ENCODE data around the gene FN1. TPM values are rescaled to one million over a fixed set of nuclear protein-coding genes. Genes with fewer than 3 reads are reported as not detected.
"Not testable (repeated sequence)": the region's sequence is repeated elsewhere in the genome, so short reads cannot be mapped to it uniquely, and the experiment has no call there.

FN1 gene
- total RNA-seq, 3 donors from 2014 or later, result 3.0 to 4.6 (median 3.9) TPM

DNA sequence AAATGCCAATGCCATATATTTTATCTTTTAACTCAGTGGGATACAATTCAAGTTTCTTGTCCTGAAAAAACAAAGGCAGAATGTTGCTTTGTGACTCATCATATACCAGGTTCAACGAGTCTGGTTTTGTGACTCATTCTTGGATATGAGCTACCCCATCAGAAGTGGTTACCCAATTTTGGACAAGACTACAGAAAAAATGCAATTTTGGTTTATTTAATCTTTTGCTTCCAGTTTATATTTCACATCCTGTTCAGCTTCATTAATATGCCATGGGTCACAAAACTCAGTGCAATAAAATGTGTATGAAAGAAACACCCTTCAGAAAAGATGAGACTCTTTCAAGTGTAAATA lies 25.0 kb downstream of the FN1 start:
- Mint-ChIP-seq H3K9me3 (no peaks in the 10 kb centered on the region), H3K4me1 (ENCODE audit: low read depth) (no peaks in the 10 kb centered on the region), H3K36me3 (ENCODE audit: insufficient read depth) (no peaks in the 10 kb centered on the region), H3K27me3 (ENCODE audit: low read depth) (peaks cover 19% of the 10 kb centered on the region), H3K4me3 (no peak overlapping the region)
- ATAC-seq, result peak; percentile 18 to 34
- DNase-seq, result no peak

- H3K4me1 Mint-ChIP-seq (ENCODE audit: low read depth); H3K4me3 Mint-ChIP-seq; H3K36me3 Mint-ChIP-seq (ENCODE audit: insufficient read depth); ATAC-seq; DNase-seq; H3K9me3 Mint-ChIP-seq: not testable (repeated sequence)
- H3K27me3 Mint-ChIP-seq (ENCODE audit: low read depth), result peaks cover 19% of the 10 kb centered on the region
These were observed 25.5 kb downstream of the FN1 start for GRCh38 chr2:215410181-215410931.

DNA sequence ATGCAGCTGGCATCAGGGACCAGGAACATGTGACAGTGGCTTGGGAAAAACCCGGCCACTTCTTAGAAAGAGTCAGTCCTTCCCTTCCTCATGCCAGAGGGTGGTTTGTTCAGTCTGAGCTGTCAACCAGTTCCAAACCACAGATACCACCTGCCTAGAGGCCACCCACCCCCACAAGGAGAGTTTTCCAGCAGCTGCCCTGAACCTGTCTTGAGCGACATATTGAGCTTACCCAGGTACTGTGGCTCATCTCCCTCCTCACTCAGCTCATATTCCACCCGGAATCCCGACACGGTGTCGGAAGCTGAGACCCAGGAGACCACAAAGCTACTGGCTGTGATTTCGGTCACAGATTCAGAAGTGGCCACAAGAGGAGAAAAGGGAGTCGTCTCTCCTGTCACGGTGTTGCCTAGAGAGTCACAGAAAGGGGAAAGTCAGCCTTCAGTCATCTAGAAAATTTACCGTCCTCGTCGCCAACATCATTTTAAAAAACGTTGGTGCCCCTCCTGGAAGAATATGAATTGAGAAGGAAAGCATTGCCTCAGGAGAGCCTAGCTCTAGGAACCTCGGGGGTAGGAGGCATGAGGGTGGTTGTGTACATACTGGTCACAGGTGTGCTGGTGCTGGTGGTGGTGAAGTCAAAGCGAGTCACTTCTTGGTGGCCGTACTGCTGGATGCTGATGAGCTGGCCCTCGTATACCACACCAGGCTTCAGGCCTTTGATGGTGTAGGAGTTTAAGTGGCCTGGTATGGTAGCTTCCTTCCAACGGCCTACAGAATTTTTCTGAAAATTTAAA lies 26.3 kb downstream of the FN1 start:
- Mint-ChIP-seq H3K36me3 (ENCODE audit: insufficient read depth) (no peaks in the 10 kb centered on the region), H3K4me3 (no peak overlapping the region), H3K9me3 (no peaks in the 10 kb centered on the region), H3K27me3 (ENCODE audit: low read depth) (peaks cover 18% of the 10 kb centered on the region), H3K4me1 (ENCODE audit: low read depth) (no peaks in the 10 kb centered on the region)
- peak in 1 of 2 donors; percentile 58 for ATAC-seq
- no peak for DNase-seq

DNA sequence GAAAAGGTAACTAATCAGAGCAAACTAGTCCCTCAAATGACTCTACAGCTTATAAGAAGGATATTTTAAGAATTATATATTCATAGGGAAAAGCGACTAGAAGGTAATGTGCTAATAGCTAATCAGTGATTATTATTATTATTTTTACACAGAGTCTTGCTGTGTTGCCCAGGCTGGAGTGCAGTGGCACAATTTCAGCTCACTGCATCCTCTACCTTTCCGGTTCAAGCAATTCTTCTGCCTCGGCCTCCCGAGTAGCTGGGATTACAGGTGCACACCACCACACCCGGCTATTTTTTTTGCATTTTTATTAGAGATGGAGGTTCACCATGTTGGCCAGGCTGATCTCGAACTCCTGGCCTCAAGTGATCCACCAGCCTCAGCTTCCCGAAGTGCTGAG lies 27.4 kb downstream of the FN1 start:
- ATAC-seq; H3K4me1 Mint-ChIP-seq (ENCODE audit: low read depth); H3K36me3 Mint-ChIP-seq (ENCODE audit: insufficient read depth); H3K4me3 Mint-ChIP-seq; H3K9me3 Mint-ChIP-seq; H3K27me3 Mint-ChIP-seq (ENCODE audit: low read depth); DNase-seq: not testable (repeated sequence)

DNA sequence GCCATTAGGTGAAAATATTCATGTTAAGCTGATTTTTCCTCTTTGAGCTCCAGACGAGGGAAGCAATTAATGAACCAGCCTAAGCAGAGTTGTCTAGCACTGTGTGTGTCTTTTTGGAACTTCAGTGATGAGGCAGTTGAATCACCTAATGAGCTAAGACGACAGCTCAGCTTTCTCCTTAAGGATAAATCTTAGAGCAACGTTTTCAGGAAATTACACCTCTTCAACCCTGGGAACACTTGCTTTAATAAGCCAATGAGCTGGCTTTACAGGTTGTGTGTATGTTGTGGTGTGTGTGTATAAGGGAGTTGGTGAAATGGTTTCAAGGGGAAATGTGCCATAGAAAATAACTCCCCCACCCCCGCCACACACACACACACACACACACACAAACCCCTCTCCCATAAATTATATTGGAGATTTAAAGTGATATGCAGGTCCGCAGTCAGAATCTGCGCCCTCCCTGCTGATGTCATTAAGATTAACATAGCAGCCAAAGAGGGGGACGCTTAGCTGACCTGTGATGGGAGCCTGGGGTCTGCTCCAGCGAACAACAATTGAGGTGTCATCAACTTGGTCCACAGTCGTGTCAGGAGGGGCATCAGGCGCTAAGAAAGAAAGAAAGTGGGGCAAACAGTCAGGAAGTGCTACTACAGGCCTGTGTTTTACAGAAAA lies 28.1 kb downstream of the FN1 start:
- Mint-ChIP-seq H3K4me3 (no peak overlapping the region), H3K27me3 (ENCODE audit: low read depth) (peaks cover 8% of the 10 kb centered on the region), H3K4me1 (ENCODE audit: low read depth) (no peaks in the 10 kb centered on the region), H3K9me3 (no peaks in the 10 kb centered on the region), H3K36me3 (ENCODE audit: insufficient read depth) (no peaks in the 10 kb centered on the region)
- DNase-seq (no peak), ATAC-seq (no peak)

GRCh38 chr2:215407061-215407460 lies 28.8 kb downstream of the FN1 start:
- DNase-seq, result no peak
- Mint-ChIP-seq H3K27me3 (ENCODE audit: low read depth) (peaks cover 8% of the 10 kb centered on the region), H3K36me3 (ENCODE audit: insufficient read depth) (no peaks in the 10 kb centered on the region), H3K9me3 (no peaks in the 10 kb centered on the region), H3K4me1 (ENCODE audit: low read depth) (no peaks in the 10 kb centered on the region), H3K4me3 (no peak overlapping the region)
- ATAC-seq, result no peak

- Mint-ChIP-seq H3K9me3 (no peaks in the 10 kb centered on the region), H3K27me3 (ENCODE audit: low read depth) (peaks cover 8% of the 10 kb centered on the region), H3K4me3 (no peak overlapping the region), H3K4me1 (ENCODE audit: low read depth) (no peaks in the 10 kb centered on the region), H3K36me3 (ENCODE audit: insufficient read depth) (no peaks in the 10 kb centered on the region)
- DNase-seq (no peak), ATAC-seq (no peak)
These were observed 29.9 kb downstream of the FN1 start for GRCh38 chr2:215405722-215406581.

- ATAC-seq (no peak), DNase-seq (no peak)
- Mint-ChIP-seq H3K4me3 (no peak overlapping the region), H3K9me3 (no peaks in the 10 kb centered on the region), H3K36me3 (ENCODE audit: insufficient read depth) (no peaks in the 10 kb centered on the region), H3K4me1 (ENCODE audit: low read depth) (no peaks in the 10 kb centered on the region), H3K27me3 (ENCODE audit: low read depth) (peaks cover 8% of the 10 kb centered on the region)
These were observed 31.4 kb downstream of the FN1 start for GRCh38 chr2:215404348-215405012.

DNA sequence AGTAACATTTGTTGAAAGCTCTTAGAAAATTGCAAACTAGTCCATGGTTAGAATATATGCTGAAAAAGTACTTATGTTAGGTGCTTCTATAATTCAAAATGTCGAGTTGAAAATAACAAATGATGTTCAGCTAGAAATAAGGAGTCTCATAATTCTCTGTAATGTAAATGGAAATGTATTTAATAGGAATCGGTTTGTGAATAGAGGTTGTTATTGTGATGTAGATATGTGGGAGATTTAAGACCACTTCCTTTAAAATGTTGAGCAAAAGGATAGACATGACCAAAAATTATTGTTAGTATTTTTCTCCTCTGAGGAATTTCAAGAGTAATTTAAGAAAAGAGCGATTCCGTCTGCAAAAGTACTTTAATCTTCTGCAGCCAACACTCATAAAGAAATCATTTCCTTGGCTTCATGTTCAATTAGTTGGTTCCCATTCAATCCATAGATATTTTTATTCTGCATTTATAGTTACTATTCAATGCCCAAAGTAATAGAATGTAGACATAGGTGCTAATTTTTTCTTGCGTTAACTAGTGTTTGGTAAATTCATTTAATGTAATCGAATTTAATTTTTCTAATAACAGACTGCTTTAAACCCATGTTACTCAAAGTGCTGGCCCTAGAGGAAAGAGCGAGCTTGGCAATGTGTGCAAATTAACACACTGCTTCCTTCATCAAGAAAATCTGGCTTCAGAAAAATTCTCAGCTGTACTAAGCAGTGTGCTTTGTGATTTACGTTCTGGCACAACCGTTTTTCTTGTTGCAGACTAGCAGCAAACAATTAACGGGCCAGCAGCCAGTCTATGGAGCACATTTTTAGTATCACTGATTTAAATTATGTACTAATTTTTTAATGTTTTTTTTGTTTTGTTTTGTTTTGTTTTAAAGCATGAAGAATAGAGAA lies 32.2 kb downstream of the FN1 start:
- Mint-ChIP-seq H3K36me3 (ENCODE audit: insufficient read depth) (no peaks in the 10 kb centered on the region), H3K4me3 (no peak overlapping the region), H3K9me3 (no peaks in the 10 kb centered on the region), H3K27me3 (ENCODE audit: low read depth) (peaks cover 4% of the 10 kb centered on the region), H3K4me1 (ENCODE audit: low read depth) (no peaks in the 10 kb centered on the region)
- ATAC-seq (no peak), DNase-seq (no peak)

DNA sequence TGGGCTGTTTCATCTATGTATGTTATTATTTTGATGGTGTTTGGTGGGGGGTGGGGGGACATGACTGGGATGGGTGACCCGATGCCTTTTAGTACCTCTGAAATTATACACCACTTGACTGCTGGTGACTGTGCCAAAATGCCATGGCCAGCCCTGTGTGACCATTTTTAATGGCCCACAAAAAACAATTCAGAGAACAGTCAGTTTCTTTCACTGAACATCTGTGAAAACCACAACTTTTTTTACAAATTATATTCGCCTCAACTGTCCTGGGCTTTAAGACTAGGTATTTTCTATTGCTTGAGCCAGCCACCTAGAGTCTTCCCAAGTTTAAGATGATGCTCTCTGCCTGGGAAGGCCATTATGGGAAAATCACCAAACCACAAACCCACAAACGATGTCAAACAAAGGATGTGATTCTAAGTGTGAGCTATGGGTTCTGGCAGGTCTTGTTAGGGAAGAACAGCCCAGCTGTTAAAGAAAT lies 33.9 kb downstream of the FN1 start:
- no peaks in the 10 kb centered on the region for H3K4me1 Mint-ChIP-seq (ENCODE audit: low read depth)
- DNase-seq, result no peak
- H3K27me3 Mint-ChIP-seq (ENCODE audit: low read depth), result no peaks in the 10 kb centered on the region
- ATAC-seq, result no peak
- H3K36me3 Mint-ChIP-seq (ENCODE audit: insufficient read depth), result no peaks in the 10 kb centered on the region
- H3K4me3 Mint-ChIP-seq, result no peak overlapping the region
- no peaks in the 10 kb centered on the region for H3K9me3 Mint-ChIP-seq

GRCh38 chr2:215399067-215399716 lies 36.7 kb downstream of the FN1 start:
- Mint-ChIP-seq H3K9me3 (no peaks in the 10 kb centered on the region), H3K27me3 (ENCODE audit: low read depth) (peaks cover 2% of the 10 kb centered on the region), H3K36me3 (ENCODE audit: insufficient read depth) (no peaks in the 10 kb centered on the region), H3K4me3 (no peak overlapping the region), H3K4me1 (ENCODE audit: low read depth) (no peaks in the 10 kb centered on the region)
- ATAC-seq, result no peak
- no peak for DNase-seq

DNA sequence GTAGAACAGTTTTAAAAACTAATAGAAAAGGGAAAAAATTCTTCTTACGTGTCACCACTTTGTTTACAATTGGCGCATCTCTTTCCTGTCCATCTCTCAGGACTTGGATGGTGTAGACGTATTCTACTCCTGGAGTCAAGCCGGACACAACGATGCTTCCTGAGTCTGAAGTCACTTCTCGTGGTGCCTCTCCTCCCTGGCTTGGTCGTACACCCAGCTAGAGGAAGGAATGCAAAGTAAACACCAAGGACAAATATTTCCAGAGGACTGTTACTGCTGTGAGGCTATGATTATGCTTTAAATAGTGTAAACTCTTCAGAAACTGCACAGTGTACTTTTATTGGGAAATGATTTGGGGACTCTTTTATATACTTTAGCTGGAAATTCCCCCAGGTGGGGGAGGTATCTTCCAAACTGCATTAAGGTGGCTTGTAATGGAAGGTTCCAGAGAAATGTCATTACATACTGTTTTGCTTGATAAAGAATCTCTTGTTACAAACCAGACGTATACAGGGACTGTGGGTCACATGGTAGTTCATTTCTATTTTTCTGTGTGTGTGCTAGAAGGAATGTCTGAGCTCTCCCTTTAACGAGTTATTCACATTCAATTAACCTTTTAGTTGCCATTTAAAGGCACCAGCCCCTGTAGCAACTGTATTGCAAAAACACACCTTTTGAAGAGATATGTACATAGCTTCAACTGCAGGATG lies 38.1 kb downstream of the FN1 start:
- ATAC-seq, result no peak
- Mint-ChIP-seq H3K4me3 (no peak overlapping the region), H3K27me3 (ENCODE audit: low read depth) (peaks cover 5% of the 10 kb centered on the region), H3K4me1 (ENCODE audit: low read depth) (no peaks in the 10 kb centered on the region), H3K36me3 (ENCODE audit: insufficient read depth) (no peaks in the 10 kb centered on the region), H3K9me3 (no peaks in the 10 kb centered on the region)
- DNase-seq, result no peak
